ENCODE data around the gene RAD1.

The RAD1 gene

GRCh38 chr5:34859253-34859652 is 56.1 kb downstream of the RAD1 start:
- no peak for DNase-seq

GRCh38 chr5:34858790-34859189 is 56.5 kb downstream of the RAD1 start:
- DNase-seq = no peak

- no peak for DNase-seq
These were observed 57.4 kb downstream of the RAD1 start for GRCh38 chr5:34857894-34858293.

- DNase-seq = no peak
These were observed 58.1 kb downstream of the RAD1 start for GRCh38 chr5:34857161-34857560.

All from CD4-positive, alpha-beta T cell treated with Interleukin-4 for 1 hour (primary cell).